ENCODE data around the gene PRLR. TPM values are rescaled to one million over a fixed set of nuclear protein-coding genes. Genes with fewer than 3 reads are reported as not detected.
"Not testable (repeated sequence)": the region's sequence is repeated elsewhere in the genome, so short reads cannot be mapped to it uniquely, and the experiment has no call there.

Gene PRLR
- total and polyA plus RNA-seq, 8 donors, result 0.61 to 16.6 (median 8.1) TPM

- WGBS, 2 donors, result 80 to 83% methylated on average over 3 of the region's 3 CpGs
- no peaks in the 10 kb centered on the region for H3K36me3 ChIP-seq
- no peak for DNase-seq
- intact Hi-C loops (cut with DNase I), result loop anchor here in 2 of 3 donors (10.0 kb wide), 1 partner anchor 103 kb away; no protein-coding TSS in a partner anchor
- FAIRE-seq, result no peak
- no peak overlapping the region for H3K27ac ChIP-seq
- no peaks in the 10 kb centered on the region for H3K27me3 ChIP-seq
- H3K9me3 ChIP-seq, result no peaks in the 10 kb centered on the region
- TF ChIP-seq, protein P1, sequence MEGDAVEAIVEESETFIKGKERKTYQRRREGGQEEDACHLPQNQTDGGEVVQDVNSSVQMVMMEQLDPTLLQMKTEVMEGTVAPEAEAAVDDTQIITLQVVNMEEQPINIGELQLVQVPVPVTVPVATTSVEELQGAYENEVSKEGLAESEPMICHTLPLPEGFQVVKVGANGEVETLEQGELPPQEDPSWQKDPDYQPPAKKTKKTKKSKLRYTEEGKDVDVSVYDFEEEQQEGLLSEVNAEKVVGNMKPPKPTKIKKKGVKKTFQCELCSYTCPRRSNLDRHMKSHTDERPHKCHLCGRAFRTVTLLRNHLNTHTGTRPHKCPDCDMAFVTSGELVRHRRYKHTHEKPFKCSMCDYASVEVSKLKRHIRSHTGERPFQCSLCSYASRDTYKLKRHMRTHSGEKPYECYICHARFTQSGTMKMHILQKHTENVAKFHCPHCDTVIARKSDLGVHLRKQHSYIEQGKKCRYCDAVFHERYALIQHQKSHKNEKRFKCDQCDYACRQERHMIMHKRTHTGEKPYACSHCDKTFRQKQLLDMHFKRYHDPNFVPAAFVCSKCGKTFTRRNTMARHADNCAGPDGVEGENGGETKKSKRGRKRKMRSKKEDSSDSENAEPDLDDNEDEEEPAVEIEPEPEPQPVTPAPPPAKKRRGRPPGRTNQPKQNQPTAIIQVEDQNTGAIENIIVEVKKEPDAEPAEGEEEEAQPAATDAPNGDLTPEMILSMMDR (IDR thresholded peaks at IDR 0.05), result no peak
- H3K4me3 ChIP-seq, result no peak overlapping the region
- peaks cover 13 to 19% (median 14%) of the 10 kb centered on the region in 3 donors for H3K4me1 ChIP-seq
- ATAC-seq, result no peak
These were observed 32.9 kb downstream of the PRLR start for GRCh38 chr5:35197351-35197750.

DNA sequence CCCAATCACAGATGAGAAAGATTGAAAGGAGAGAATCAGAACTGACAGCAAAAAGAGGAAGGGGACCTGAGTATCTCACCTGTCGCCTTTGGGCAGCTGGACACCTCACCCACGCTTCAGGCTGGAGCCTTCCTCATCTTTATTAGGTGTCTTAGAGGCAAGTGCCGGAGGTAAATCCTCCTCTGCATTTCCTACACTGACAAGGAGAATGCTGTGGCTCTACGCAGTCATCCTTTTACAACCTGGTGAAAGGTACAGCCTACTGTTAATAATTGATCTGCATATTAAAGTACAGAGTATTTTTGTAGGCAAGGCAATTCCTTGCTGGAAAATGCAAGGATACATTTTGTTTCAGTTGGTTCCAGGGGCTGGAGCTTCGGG, 34.8 kb downstream of the PRLR start:
- Histone ChIP-seq H3K36me3 (no peaks in the 10 kb centered on the region), H3K9me3 (no peaks in the 10 kb centered on the region), H3K27ac (no peak overlapping the region), H3K27me3 (no peaks in the 10 kb centered on the region), H3K4me1 (peaks cover 13 to 19% (median 14%) of the 10 kb centered on the region in 3 donors), H3K4me3 (no peak overlapping the region)
- ATAC-seq (no peak), DNase-seq (no peak), FAIRE-seq (no peak)
- 93 to 96% methylated on average over 5 of the region's 5 CpGs for WGBS, 2 donors
- TF ChIP-seq, protein P1 (IDR thresholded peaks at IDR 0.05), result no peak
- intact Hi-C loops (cut with DNase I), result loop anchor here in 2 of 3 donors (10.0 kb wide), 1 partner anchor 101 kb away; no protein-coding TSS in a partner anchor

DNA sequence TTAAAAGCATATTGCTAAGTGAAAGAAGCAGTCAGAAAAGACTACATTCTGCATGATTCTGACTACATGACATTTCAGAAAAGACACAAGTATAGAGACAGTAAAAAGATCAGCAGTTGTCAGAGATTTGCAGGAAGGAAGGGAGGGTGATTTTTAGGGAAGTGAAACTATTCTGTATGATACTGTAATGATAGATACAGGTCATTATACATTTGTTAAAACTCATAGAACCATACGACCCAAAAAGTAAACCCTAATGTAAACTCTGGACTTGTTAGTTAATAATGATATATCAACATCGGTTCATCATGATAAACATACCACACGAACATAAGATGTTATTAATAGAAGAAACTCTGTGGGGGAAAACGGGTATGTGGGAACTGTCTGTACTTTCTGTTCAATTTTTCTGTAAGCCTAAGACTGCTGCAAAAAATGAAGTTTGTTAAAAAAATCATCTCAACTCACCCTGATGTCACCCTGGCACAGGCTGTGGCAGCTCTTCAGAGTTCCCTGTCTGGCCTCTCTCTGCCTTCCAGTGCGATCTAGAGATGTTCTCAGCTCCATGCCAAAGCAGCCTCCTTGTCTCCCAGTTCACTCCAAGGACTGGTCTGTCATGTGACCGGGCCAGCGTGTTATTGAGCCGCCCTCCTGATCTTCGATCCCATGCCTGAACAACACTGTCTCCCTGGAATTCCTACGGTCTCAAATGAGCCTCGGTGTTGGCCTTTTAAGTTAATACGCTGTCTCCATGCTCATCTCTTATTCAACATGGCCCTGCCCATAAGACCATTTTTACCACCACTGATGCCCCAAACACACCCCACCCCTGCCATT, 35.4 kb downstream of the PRLR start:
- no peaks in the 10 kb centered on the region for H3K27me3 ChIP-seq
- no peaks in the 10 kb centered on the region for H3K36me3 ChIP-seq
- no peaks in the 10 kb centered on the region for H3K9me3 ChIP-seq
- intact Hi-C loops (cut with DNase I), result loop anchor here in 2 of 3 donors (10.0 kb wide), 1 partner anchor 100 kb away; no protein-coding TSS in a partner anchor
- DNase-seq (no peak), ATAC-seq (no peak), FAIRE-seq (no peak)
- H3K4me3 ChIP-seq, result no peak overlapping the region
- WGBS, 2 donors, result 83% methylated on average over 12 of the region's 12 CpGs
- TF ChIP-seq, protein P1 (IDR thresholded peaks at IDR 0.05), result no peak
- peaks cover 13 to 19% (median 14%) of the 10 kb centered on the region in 3 donors for H3K4me1 ChIP-seq
- H3K27ac ChIP-seq, result no peak overlapping the region

- FAIRE-seq, result no peak
- ATAC-seq, result no peak
- Histone ChIP-seq H3K27ac (no peak overlapping the region), H3K9me3 (no peaks in the 10 kb centered on the region), H3K27me3 (no peaks in the 10 kb centered on the region), H3K4me3 (no peak overlapping the region), H3K4me1 (peaks cover under 1 to 6% (median 6%) of the 10 kb centered on the region in 3 donors), H3K36me3 (no peaks in the 10 kb centered on the region)
- no peak for DNase-seq
- intact Hi-C loops (cut with DNase I), result loop anchor here in 2 of 3 donors (10.0 kb wide), 1 partner anchor 98 kb away; no protein-coding TSS in a partner anchor
- WGBS, 2 donors, result 97% methylated on average over 1 of the region's 1 CpG
- TF ChIP-seq, protein P1 (IDR thresholded peaks at IDR 0.05), result no peak
These were observed 37.8 kb downstream of the PRLR start for GRCh38 chr5:35192506-35192905.

DNA sequence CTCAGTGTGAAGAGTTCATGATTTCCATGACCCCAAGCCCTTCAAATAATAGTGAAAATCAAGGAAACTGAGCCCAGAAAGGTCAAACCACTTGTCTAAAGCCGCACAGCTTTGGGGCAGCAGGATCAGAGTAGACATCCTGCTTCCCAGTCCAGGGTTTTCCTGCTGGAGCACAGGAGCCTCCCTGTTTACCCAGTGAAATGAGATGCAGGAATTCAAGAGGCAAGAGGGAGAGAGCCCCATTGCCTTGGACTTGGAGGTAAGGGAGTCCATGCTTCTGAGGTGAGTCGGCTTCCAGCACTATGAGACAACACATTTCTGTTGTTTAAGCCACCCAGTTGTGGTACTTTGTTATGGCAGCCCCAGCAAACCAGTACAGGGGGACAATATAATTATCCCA, 40.5 kb downstream of the PRLR start:
- not testable (repeated sequence) for H3K27ac ChIP-seq, H3K36me3 ChIP-seq, H3K9me3 ChIP-seq, H3K27me3 ChIP-seq, H3K4me3 ChIP-seq, DNase-seq, FAIRE-seq, ATAC-seq
- H3K4me1 ChIP-seq, result peaks cover 11 to 27% (median 26%) of the 10 kb centered on the region in 3 donors
- 88 to 96% methylated on average over 2 of the region's 2 CpGs for WGBS, 2 donors
- intact Hi-C loops (cut with DNase I), result loop anchor here in 2 of 3 donors (10.0 kb wide), 1 partner anchor 95 kb away; no protein-coding TSS in a partner anchor
